NB4 (cell line): ENCODE data around the gene ADAMTS12.

Experiments used
- DNase-seq: peaks from one replicate; pipeline ENCODE4 v3.0.0; 2010; ENCODE audit warnings: low read depth
- H3K4me3 ChIP-seq: one replicate; pipeline ENCODE4 v1.5.1; 2011; ENCODE audit warnings: mild to moderate bottlenecking, low read depth, low read length, moderate library complexity
- CTCF ChIP-seq: IDR thresholded peaks from one replicate; pipeline ENCODE4 v1.5.1; 2012; ENCODE audit warnings: low read depth, low read length
- MYC ChIP-seq: IDR thresholded peaks from 2 replicates; pipeline ENCODE4 v1.6.1; 2011; ENCODE audit warnings: low read depth, low read length
- POLR2A ChIP-seq: IDR thresholded peaks from 2 replicates; pipeline ENCODE4 v1.6.1; 2011; ENCODE audit warnings: mild to moderate bottlenecking; ENCODE audit not compliant: insufficient read length; ENCODE audit errors: extremely low read depth
- TF ChIP-seq, protein P1 (sequence below): IDR thresholded peaks from 2 replicates; pipeline ENCODE4 v1.6.1; 2011; ENCODE audit warnings: low read depth, low read length

ADAMTS12 gene

DNA sequence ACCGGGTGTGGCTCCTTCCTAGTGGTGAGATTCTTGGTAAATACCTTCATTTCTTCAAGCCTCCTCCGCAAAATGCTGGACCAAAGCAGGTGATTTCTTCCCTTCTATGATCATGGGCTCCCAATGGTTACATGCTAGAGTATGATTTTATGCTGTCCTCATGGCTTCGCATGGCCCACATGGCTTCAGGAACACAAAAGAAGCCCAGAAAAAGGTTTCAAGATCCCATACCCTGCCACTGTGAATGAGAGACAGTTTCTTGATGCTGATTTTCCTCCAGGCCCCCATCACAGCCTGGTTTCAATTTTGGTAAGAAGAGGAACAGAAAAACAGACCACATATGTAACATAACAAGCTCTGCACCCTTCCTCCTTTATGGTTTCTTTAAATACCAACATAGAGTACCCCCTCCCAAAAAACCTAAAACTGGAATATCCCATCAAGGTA, 42.0 kb upstream of the ADAMTS12 start:
- no peak for DNase-seq
- no peak overlapping the region for H3K4me3 ChIP-seq
- TF ChIP-seq POLR2A (no peak), MYC (no peak), CTCF (no peak)
- TF ChIP-seq, protein P1, sequence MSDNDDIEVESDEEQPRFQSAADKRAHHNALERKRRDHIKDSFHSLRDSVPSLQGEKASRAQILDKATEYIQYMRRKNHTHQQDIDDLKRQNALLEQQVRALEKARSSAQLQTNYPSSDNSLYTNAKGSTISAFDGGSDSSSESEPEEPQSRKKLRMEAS: no peak

- H3K4me3 ChIP-seq: no peak overlapping the region
- no peak for DNase-seq
- TF ChIP-seq, protein P1: no peak
Observed at GRCh38 chr5:33931136-33931535, 39.3 kb upstream of the ADAMTS12 start.

DNA sequence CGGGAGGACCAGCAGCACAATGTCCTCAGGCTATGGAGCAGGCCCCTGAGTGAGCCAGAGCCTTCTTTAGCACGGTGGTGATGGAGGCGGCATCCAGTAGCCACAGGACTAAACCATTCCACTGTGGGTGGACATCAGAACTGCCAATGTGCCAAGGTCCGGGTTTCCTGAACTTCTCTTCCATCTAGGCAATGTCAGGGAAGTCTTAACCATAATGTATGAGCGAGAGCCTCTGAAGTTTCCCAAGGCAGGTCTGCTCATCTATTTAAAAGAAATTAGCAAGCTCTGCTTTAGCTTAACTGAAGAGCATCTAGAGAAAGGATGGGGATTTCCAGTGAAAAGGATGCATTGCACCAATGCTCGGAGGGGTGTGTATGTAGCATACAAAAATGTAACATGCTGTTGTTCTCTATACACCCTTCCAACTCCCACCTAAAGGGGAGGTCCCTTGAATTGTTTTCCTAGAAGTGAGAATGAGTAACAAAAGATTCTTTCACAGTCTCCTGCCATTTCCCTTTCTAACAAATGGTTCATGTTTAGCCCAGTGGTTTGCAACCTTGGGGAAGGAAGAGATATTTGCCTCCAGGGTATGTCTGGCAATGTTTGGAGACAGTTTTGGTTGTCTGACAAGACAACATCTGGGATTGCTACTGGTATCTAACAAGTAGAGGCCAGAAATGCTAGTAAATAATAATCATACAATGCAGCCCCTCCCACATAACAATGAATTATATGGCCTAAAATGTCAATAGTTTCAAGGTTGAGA, 38.3 kb upstream of the ADAMTS12 start:
- TF ChIP-seq POLR2A: no peak
- TF ChIP-seq, protein P1: no peak
- no peak for TF ChIP-seq MYC
- TF ChIP-seq CTCF: no peak
- no peak overlapping the region for H3K4me3 ChIP-seq
- no peak for DNase-seq

DNA sequence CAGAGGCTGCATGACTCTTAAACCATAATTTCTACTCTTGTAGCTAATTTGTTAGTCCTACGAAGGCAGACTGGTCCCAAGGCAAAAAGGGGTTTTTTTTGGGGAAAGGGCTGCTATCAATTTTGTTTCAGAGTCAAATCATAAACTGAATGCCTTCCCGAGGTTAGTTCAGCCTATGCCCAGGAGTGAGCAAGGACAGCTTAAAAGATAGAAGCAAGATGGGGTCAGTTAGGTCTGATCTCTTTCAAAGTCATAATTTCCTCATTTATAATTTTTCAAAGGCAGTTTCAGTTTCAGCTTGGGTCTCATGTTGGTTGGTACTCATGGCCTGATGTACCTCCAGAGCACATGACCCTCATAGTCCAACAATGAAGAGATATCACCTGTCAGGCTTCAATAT, 36.5 kb upstream of the ADAMTS12 start:
- H3K4me3 ChIP-seq: no peak overlapping the region
- DNase-seq: no peak
- no peak for TF ChIP-seq MYC
- TF ChIP-seq CTCF: no peak
- no peak for TF ChIP-seq POLR2A
- TF ChIP-seq, protein P1: no peak

DNA sequence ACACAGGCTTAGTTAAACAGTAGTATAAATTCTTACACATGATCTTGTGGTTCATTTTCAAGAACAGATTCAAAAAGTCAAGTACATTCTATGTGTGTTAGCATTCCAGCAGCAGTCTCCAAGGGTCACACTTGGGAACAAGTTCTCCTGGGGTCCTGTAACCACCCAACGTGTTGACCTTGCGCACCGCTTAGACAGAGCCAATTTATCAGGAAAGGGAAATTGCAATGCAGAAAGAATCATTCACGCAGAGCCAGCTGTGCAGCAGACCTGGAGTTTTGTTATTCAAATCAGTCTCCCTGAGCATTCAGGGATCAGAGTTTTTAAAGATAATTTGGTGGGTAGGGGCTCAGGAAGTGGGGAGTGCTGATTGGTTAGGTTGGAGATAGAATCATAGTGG, 35.9 kb upstream of the ADAMTS12 start:
- TF ChIP-seq, protein P1: no peak
- TF ChIP-seq CTCF (no peak), POLR2A (no peak), MYC (no peak)
- DNase-seq: no peak
- H3K4me3 ChIP-seq: no peak overlapping the region

DNA sequence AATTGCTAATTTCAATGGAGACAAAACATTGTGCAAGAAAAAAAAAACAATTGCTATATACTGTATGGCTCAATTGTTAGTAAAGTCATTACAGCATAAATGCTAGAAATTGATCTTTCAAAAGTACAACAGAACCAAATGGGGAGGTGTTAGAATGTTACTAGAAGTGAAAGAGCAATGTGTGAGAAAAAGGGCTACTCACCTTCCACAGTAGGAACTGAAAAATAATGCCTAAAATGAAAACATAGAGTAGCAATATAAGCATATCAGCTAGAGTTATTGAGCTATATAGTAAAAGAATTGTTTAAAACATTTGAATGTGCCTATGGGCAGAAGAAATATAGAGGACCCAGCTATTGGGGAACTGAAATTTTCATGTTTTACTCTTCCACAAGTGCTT, 33.5 kb upstream of the ADAMTS12 start:
- no peak for DNase-seq
- TF ChIP-seq CTCF (no peak), MYC (no peak), POLR2A (no peak)
- TF ChIP-seq, protein P1: no peak
- H3K4me3 ChIP-seq: no peak overlapping the region
